Keratinocyte (primary cell): ENCODE results near the gene ISM1.

Source experiments
- CTCF ChIP-seq, 3 experiments: IDR thresholded peaks in 1 of 3; conservative IDR thresholded peaks in 1 of 3; optimal IDR thresholded peaks in 1 of 3; 2 replicates in 2 of 3; 3 replicates in 1 of 3; pipeline versions ENCODE3 to v1.5.1; 2011; ENCODE audit warnings: low read length in 3 of 3, mild to moderate bottlenecking in 3 of 3, moderate library complexity in 2 of 3, control low read depth in 1 of 3, inconsistent platforms in 1 of 3; ENCODE audit not compliant: insufficient read depth in 2 of 3; ENCODE audit errors: extremely low read depth in 1 of 3
- EZH2 ChIP-seq: IDR thresholded peaks from one replicate; pipeline ENCODE4 v1.6.1; 2012; ENCODE audit warnings: inconsistent platforms, mild to moderate bottlenecking, low read length, moderate library complexity

DNA sequence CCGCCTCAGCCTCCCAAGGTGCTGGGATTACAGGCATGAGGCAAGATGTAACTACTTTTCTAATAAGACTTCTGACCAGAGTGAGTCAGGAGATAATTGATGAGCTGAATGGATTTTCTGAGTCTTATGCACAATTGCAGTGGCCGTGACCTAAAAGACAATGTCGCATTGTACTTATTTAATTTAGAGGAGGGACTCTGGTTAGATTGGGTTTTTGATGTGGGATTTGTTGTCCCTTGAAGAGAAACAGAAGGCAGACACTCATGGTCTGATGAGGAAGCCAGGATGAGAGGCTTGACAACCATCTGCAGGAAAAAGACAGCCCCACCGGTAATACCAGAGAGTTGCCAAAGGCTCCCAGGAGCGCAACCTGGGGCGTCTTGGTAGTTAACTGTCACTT is 68.0 kb downstream of the ISM1 start:
- TF ChIP-seq CTCF (optimal IDR thresholded peaks at IDR 0.05 in 1 of 3, IDR thresholded peaks at IDR 0.05 in 1 of 3, conservative IDR thresholded peaks at IDR 0.05 in 1 of 3; ENCODE audit: extremely low read depth in 1 of 3, insufficient read depth in 2 of 3, low read length in 3 of 3) (no peak), EZH2 (no peak)
